Central memory CD4-positive, alpha-beta T cell (primary cell): ENCODE results near the gene MLN.

ENCODE experiments used
- DNase-seq: peaks from one replicate; pipeline ENCODE4 v3.0.0; 2022

Gene MLN

DNA sequence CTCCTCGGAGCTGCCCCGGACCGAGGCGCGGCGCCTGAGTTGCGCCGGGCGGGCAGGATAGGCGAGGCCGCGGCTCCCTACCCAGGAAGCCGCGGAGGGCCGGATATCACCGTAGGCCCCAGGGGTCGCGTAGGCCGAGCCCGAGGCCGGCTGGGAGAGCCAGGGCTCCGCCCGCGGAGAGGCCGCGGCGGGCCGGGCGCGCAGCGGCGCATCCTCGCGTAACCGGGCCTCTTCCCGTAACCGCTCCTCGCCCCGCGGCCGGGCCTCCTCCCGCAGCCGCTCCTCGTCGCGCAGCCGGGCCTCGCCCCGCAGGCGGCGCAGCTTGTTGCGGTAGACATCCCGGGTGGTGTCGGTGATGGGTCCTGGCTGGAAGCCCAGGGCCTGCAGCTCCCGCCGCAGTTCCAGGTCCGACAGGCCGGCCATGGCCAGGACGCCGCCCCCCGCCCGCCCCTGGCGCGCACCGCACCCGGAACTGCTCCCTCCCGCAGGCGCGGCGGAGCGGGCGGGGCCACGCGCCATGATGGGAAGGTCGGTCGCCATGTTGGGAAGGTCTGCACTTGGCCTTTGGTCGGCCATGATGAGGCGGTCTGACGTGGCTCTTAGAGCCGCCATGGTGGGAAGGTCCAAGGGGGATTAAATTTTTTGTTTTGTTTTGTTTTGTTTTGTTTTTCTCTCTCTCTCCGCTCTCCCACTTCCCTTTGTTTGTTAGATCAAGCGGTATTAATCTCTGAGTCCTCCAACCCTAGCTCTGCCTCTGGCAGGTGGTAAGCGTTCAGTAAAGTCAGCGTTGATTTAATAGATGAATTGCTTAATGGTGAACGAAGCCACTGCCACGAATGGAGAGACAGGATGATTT is 14.9 kb downstream of the MLN start, which contains the start of gene LEMD2:
Gene LEMD2, minus strand, starts transcription at position 437 of the 856 bp plus-strand sequence. Its CDS starts 14 bp downstream, at position 423.
- peak; percentile 89 for DNase-seq

- peak; percentile 55 for DNase-seq
Observed at GRCh38 chr6:33787954-33788693, 15.7 kb downstream of the MLN start.

DNA sequence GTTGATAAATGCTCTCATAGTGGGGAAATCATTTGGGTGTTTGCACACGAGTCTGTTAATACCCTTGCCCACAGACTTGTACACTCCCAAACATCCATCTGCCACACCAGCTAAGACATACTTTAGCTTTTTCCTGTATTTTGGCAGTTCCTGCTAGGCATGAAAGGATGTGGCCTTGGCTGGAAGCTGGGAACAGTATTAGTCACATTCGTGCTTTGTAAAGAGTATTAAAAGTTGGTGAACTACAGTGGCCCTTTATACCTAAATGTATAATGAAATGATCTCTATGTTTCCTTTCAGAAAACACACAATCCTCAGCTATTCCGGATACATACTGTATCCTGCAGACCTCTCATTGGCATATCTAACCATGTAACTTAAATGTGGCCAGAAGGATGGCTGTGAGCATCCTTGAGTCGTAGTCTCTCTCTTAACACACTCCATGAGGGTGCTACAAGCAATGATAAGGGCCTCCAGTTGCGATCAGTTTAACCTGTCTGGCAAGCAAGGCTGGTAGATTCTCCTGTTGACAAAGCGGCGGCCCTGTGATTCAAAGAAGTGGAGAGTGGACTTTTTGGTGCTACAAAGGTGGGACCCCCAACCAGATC is 16.4 kb downstream of the MLN start:
- no peak for DNase-seq

DNA sequence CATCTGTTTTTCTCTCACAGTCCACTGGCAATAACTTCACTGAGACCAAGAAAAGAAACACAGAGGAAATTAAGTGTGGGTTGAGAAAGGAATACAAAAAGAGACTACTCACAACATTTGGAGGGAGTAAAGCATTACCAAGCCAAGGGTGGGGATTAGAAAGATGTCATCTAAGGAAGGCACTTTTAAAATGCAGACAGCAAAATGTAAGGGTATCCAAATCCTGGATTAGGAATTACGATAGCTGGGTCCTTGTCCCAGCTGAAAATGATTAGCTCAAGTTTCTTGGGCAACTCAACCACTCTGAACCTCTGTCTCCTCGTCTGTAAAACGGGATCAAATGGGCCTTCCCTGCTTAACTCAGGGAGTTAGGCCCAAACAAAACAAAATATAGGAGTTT is 17.1 kb downstream of the MLN start:
- no peak for DNase-seq

DNA sequence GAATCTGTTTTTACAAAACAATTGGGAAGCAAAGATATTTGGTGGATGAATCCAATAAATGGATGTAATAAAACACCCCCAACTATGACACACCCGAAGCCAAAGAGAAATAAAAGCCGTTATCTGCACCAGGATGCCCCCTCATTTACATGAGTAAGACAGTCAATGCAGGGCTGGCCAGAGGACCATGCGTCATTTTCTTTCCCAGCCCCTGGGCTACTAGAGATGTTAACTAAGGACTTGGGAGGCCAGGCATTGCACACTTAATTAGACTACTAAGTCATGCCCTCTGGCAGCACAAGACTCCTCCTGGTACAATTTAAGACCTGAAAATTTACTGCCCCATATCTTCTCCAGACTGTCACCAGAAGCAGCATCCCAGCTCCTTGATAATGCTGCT is 18.0 kb downstream of the MLN start:
- no peak for DNase-seq

- DNase-seq = no peak
Observed at GRCh38 chr6:33784787-33785186, 19.0 kb downstream of the MLN start.

GRCh38 chr6:33783781-33784520 is 19.9 kb downstream of the MLN start:
- DNase-seq = no peak

GRCh38 chr6:33782561-33782960 is 21.2 kb downstream of the MLN start:
- no peak for DNase-seq

GRCh38 chr6:33781131-33781975 is 22.4 kb downstream of the MLN start:
- DNase-seq = no peak

DNA sequence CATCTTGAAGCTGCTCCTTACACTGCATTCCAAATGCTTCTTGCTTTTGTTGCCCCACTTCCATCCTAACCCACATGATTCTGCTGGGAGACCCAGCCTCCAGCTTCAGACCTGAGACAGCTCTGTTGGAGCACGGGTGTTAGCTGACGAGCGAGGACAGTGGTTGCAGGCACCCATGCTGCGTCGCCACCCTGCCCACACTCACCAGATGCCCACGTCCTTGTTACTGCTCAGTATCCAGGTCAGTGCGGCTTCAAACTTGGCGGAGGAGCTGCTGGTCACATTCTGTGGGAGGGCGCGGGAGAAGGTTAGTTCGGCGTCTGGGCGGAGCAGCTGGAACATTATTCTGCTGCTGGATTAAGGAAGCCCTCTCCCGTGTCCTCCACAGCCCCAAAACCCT is 23.9 kb downstream of the MLN start:
- DNase-seq = no peak

DNA sequence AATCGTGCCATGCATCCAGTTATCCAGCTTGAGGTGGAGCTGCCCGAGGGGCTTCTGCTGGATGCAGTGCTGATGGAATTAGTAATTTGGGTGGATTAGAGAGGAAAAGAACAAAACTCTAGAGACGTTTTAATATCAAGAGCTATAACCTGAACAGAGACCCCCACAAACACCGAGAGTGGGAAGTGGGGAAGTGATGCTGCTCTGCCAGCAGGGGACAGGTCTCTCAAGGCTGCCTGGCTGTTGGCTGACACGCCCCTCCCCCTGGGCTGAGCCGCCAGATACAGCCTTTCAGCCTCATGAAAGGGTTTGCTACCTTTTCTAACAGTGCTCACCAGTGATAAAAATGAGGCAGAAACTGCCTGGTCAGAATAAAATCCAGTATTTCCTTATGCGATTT is 24.5 kb downstream of the MLN start:
- no peak for DNase-seq

DNA sequence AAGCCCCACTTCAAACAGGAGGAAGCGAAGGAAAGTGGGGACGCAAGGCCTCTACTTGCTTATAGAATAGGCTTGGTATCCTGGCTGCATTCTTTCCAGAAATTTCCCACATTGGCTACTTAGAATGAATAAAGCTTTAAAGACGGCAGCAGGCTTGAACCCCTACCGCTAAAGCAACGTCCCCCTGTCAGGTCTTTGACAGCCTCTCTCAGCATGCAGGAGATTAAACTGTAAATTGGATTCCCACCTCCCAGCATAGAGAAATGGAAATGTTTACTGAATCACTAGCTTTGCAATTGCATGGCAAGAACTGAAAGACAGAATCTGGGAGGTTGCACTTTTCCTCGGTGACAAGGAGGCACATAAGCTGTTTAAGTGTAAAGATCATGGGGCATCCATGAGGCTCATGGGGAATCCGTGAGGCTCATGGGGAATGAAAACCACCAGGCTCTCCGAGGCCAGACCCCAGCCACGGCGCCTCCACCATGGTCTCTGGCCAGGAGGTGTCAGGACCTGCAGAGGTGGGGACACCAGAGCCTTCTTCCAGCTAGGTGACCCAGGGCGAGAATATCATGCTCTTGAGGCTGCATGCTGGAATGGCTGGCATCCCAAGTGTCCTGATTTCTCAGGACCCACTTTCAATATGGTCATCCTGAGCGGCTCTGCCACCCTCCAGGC is 25.2 kb downstream of the MLN start:
- DNase-seq = no peak

DNA sequence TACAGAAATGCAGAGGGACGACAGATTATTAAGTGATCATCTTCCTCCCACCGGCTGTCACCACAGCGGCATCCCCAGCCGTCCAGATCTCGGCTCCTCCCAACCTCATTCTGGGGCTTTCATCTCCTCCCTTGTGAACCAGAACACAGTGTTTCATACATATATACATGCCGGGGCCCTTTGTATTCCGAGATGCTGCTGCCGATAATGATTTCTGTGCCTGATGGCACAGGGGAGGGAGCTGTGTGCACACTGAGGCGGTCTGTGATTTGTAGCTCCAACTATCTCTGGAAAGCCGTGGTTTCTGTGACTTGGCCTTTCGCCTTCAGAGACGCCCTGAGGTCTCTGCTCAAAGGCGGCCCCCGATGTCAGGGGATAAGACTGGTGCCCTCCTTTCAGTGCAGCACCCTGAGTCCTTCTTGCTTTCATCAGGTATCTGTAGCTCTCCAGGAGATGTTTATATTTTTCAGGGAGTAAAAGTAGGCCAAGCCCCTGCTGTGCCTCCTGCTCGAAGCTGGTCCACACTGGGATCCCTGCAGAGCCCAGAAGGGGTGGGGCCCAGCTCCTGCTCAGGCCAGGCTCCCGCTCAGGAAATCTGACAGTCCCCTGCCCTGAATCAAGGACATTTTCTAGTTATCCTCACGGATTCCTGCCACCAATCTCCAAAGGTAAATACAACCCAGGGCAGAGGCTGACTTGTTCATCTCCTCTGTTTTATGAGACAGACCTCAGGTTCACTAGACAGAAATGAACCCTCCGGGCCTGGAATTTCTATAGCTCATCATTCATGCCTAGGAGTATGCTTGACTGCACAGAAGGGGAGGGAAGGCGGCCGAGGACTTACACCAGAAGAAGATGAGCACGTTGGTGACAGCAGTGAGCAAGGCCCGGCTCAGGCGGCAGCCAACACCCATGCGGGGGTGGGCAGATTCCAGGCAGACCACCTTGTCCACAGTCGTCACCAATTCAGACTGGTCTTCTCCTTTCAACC is 26.1 kb downstream of the MLN start:
- DNase-seq = no peak

GRCh38 chr6:33776764-33777163 is 27.0 kb downstream of the MLN start:
- DNase-seq = no peak

DNA sequence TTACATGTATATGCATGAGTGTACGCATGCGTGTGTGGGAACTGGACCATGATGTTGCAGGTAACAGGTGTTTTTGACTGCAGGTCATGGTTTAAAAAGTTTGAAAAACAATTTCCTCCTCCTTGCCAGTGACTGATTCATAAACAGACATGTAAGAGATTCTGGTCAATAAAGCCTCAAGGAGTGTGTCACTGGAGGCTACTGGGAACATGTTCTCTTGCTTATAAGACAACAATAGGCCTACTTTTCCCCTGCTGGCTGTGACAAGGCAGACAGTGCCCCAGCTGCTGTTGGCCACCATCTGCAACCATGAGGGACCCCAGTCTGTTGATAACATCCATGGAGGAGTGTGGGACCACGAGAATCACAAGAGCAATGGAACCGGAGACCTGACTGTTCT is 27.6 kb downstream of the MLN start:
- no peak for DNase-seq

- no peak for DNase-seq
Observed at GRCh38 chr6:33774774-33775173, 29.0 kb downstream of the MLN start.

DNA sequence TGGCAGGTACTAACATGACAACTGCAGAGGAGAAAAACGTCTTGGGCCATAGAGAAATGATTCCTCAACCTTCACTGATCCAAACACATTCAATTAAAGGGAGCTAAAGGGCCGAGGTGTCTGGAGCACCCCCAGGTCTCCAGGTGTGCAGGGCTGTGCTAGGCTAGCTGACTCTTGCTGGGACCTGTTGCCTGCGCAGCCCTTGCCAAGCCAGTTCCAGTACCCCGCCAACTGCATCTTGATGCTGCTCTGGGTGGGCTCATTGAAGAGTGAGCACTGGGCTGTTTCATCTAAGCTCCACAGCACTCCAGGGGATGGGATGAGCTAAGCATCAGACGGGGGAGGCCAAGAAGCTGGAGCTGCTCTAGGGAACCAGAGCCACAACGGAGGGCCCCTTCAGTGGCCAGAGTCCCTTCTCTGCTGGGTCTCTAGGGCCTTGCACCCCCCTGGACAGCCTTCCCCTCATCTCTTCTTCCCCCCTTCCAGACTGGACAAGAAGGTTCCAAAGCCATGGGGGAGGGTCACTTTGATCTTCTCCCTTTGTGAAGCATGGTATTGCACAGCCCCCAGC is 30.8 kb downstream of the MLN start:
- no peak for DNase-seq

DNA sequence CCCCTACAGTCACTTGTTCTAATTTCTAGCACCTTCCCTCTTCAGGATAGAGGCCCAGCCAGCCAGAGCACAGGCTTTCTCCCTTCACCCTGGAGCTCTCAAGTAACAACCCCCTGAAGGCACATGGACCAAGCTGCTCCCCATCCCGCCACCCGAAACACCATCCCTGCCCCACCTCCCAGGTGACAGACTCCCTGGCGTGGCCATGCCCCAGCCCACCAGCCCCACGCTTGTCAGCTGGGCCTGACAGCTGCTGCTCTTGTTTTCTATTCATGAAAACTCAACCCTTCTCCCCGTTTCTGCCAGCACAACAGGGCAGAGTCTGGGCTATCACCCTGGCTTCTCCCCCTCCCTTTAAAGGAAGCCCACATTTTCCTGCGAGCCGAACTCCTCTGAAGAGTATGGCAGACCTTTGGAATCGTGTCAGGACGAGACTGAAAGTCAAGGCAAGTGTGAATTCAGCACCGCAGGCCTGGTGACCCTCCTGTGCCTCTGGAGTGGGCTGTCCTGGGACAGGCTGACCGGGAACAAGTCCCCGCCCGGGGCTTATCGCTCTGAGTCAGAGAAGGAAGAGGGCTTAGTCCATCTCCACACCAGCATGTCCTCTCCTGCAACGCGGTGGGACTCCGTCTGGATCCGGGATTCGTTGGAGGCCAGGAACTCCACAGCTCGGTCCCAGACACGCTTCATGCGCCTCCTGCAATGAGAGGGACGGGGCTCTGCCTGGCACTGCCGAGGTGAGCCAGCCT is 31.5 kb downstream of the MLN start:
- no peak for DNase-seq
